Measurements from ENCODE around the gene HBG2.

HBG2 gene

GRCh38 chr11:5235364-5236095 lies 19.1 kb downstream of the HBG2 start:
- DNase-seq, result no peak

GRCh38 chr11:5234381-5234834 lies 20.2 kb downstream of the HBG2 start, which contains the start of gene HBD:
HBD (minus strand) TSS chr11:5234483; CDS start chr11:5234433, 50 bp downstream.
- H3F3A ChIP-seq (ENCODE audit: insufficient read depth, low read length), result peaks cover 36% of the 10 kb centered on the region
- H3K4me2 ChIP-seq (ENCODE audit: low read depth, low read length), result peak within 1 kb of the TSS; percentile 59
- no peaks in the 10 kb centered on the region for H3K27me3 ChIP-seq (replicated peaks; ENCODE audit: insufficient read depth, low read length)
- no peak for TF ChIP-seq EZH2 (optimal IDR thresholded peaks at IDR 0.05; ENCODE audit: low read depth, low read length)
- TF ChIP-seq EZH2phosphoT487 (IDR thresholded peaks at IDR 0.05; ENCODE audit: low read length), result no peak
- no peak for TF ChIP-seq CTCF (IDR thresholded peaks at IDR 0.05; ENCODE audit: low read length)
- H3K36me3 ChIP-seq (replicated peaks; ENCODE audit: insufficient read depth, low read length), result no peaks in the 10 kb centered on the region
- peaks cover 51% of the 10 kb centered on the region for H3K4me1 ChIP-seq (ENCODE audit: low read length)
- peak; percentile 79 for DNase-seq
- H4K20me1 ChIP-seq (ENCODE audit: insufficient read depth, low read length), result no peaks in the 10 kb centered on the region
- peak within 1 kb of the TSS; percentile 65 for H2AFZ ChIP-seq (ENCODE audit: low read length)
- no peaks in the 10 kb centered on the region for H3K9me3 ChIP-seq (replicated peaks; ENCODE audit: insufficient read depth, low read length)
- H3K27ac ChIP-seq (ENCODE audit: low read length), result peak within 1 kb of the TSS; percentile 80
- H3K4me3 ChIP-seq (ENCODE audit: low read length), result peak within 1 kb of the TSS; percentile 40
- peak within 1 kb of the TSS; percentile 55 for H3K9ac ChIP-seq (ENCODE audit: low read length)
- no peaks in the 10 kb centered on the region for H3K9me2 ChIP-seq (replicated peaks; ENCODE audit: insufficient read depth, low read length)
- peaks cover 7% of the 10 kb centered on the region for H3K79me2 ChIP-seq (ENCODE audit: low read length)

More at GRCh38 chr11:5235364-5236095, 19.1 kb downstream of the HBG2 start:
- no peaks in the 10 kb centered on the region for H3K36me3 ChIP-seq (replicated peaks; ENCODE audit: insufficient read depth, low read length)
- no peak overlapping the region for H3K4me2 ChIP-seq (ENCODE audit: low read depth, low read length)
- no peak overlapping the region for H3K9ac ChIP-seq (ENCODE audit: low read length)
- H3K4me3 ChIP-seq (ENCODE audit: low read length), result no peak overlapping the region
- H2AFZ ChIP-seq (ENCODE audit: low read length), result no peak overlapping the region
- no peaks in the 10 kb centered on the region for H3K9me3 ChIP-seq (replicated peaks; ENCODE audit: insufficient read depth, low read length)
- TF ChIP-seq EZH2phosphoT487 (IDR thresholded peaks at IDR 0.05; ENCODE audit: low read length) (no peak), EZH2 (optimal IDR thresholded peaks at IDR 0.05; ENCODE audit: low read depth, low read length) (no peak), CTCF (IDR thresholded peaks at IDR 0.05; ENCODE audit: low read length) (no peak)
- no peaks in the 10 kb centered on the region for H3K9me2 ChIP-seq (replicated peaks; ENCODE audit: insufficient read depth, low read length)
- peaks cover 25% of the 10 kb centered on the region for H3F3A ChIP-seq (ENCODE audit: insufficient read depth, low read length)
- H3K27me3 ChIP-seq (replicated peaks; ENCODE audit: insufficient read depth, low read length), result no peaks in the 10 kb centered on the region
- no peaks in the 10 kb centered on the region for H4K20me1 ChIP-seq (ENCODE audit: insufficient read depth, low read length)
- no peak overlapping the region for H3K27ac ChIP-seq (ENCODE audit: low read length)
- H3K4me1 ChIP-seq (ENCODE audit: low read length), result peaks cover 43% of the 10 kb centered on the region
- peaks cover 7% of the 10 kb centered on the region for H3K79me2 ChIP-seq (ENCODE audit: low read length)

- DNase-seq, result no peak
- no peaks in the 10 kb centered on the region for H3K9me3 ChIP-seq (replicated peaks; ENCODE audit: insufficient read depth, low read length)
- H3K27ac ChIP-seq (ENCODE audit: low read length), result peak overlapping the region; percentile 80; the same call in 1 of the 2 replicates
- H3F3A ChIP-seq (ENCODE audit: insufficient read depth, low read length), result peaks cover 46% of the 10 kb centered on the region
- no peaks in the 10 kb centered on the region for H3K36me3 ChIP-seq (replicated peaks; ENCODE audit: insufficient read depth, low read length)
- H3K9ac ChIP-seq (ENCODE audit: low read length), result no peak overlapping the region; the same call in 1 of the 2 replicates
- no peaks in the 10 kb centered on the region for H3K9me2 ChIP-seq (replicated peaks; ENCODE audit: insufficient read depth, low read length)
- no peak overlapping the region for H2AFZ ChIP-seq (ENCODE audit: low read length)
- H3K4me1 ChIP-seq (ENCODE audit: low read length), result peaks cover 59% of the 10 kb centered on the region
- H3K4me3 ChIP-seq (ENCODE audit: low read length), result peak overlapping the region; percentile 40; the same call in 1 of the 2 replicates
- peak overlapping the region; percentile 59 for H3K4me2 ChIP-seq (ENCODE audit: low read depth, low read length)
- H4K20me1 ChIP-seq (ENCODE audit: insufficient read depth, low read length), result no peaks in the 10 kb centered on the region
- H3K79me2 ChIP-seq (ENCODE audit: low read length), result peaks cover 7% of the 10 kb centered on the region
- no peak for TF ChIP-seq EZH2phosphoT487 (IDR thresholded peaks at IDR 0.05; ENCODE audit: low read length)
- no peaks in the 10 kb centered on the region for H3K27me3 ChIP-seq (replicated peaks; ENCODE audit: insufficient read depth, low read length)
Observed at GRCh38 chr11:5233307-5233706, 21.3 kb downstream of the HBG2 start.

- Histone ChIP-seq H3F3A (ENCODE audit: insufficient read depth, low read length) (peaks cover 46% of the 10 kb centered on the region), H3K9me3 (replicated peaks; ENCODE audit: insufficient read depth, low read length) (no peaks in the 10 kb centered on the region), H3K27me3 (replicated peaks; ENCODE audit: insufficient read depth, low read length) (no peaks in the 10 kb centered on the region), H3K36me3 (replicated peaks; ENCODE audit: insufficient read depth, low read length) (no peaks in the 10 kb centered on the region), H3K79me2 (ENCODE audit: low read length) (peaks cover 7% of the 10 kb centered on the region), H4K20me1 (ENCODE audit: insufficient read depth, low read length) (no peaks in the 10 kb centered on the region), H3K9ac (ENCODE audit: low read length) (no peak overlapping the region), H3K4me1 (ENCODE audit: low read length) (peaks cover 59% of the 10 kb centered on the region), H2AFZ (ENCODE audit: low read length) (no peak overlapping the region), H3K4me2 (ENCODE audit: low read depth, low read length) (peak overlapping the region; percentile 59), H3K4me3 (ENCODE audit: low read length) (no peak overlapping the region), H3K9me2 (replicated peaks; ENCODE audit: insufficient read depth, low read length) (no peaks in the 10 kb centered on the region), H3K27ac (ENCODE audit: low read length) (no peak overlapping the region)
- no peak for DNase-seq
- TF ChIP-seq EZH2phosphoT487 (IDR thresholded peaks at IDR 0.05; ENCODE audit: low read length), result no peak
- TF ChIP-seq CTCF (IDR thresholded peaks at IDR 0.05; ENCODE audit: low read length), result no peak
- TF ChIP-seq EZH2 (optimal IDR thresholded peaks at IDR 0.05; ENCODE audit: low read depth, low read length), result no peak
Observed at GRCh38 chr11:5232821-5233220, 21.8 kb downstream of the HBG2 start.
